ENCODE data around the gene BFSP1.

- TF ChIP-seq CTCF (IDR thresholded peaks at IDR 0.05) (no peak), POLR2A (IDR thresholded peaks at IDR 0.05) (no peak)
These were observed 1.0 kb downstream of the BFSP1 start for GRCh38 chr20:17530153-17530552.
